Endothelial cell of umbilical vein (primary cell): ENCODE measurements around the gene GAD2. TPM values are rescaled to one million over a fixed set of nuclear protein-coding genes. Genes with fewer than 3 reads are reported as not detected.

Source experiments
- BruUV-seq: library from RNA; stranded (reverse); fragments of 400-500 nt; replicated peaks from 2 replicates; lab custom pipeline; 2021; lab: Mats Ljungman, UMichigan
- CTCF ChIA-PET: fragments of 300-600, 350-600 bp; sonication (Branson Sonifier 250); formaldehyde crosslinking; loops from one replicate; lab custom pipeline; 2021; ENCODE audit warnings: antibody characterized with exemption, inconsistent platforms; lab: Charles Lee
- POLR2A ChIA-PET: fragments of 300-600, 350-600 bp; sonication (Branson Sonifier 250); formaldehyde crosslinking; loops from one replicate; lab custom pipeline; 2021; ENCODE audit warnings: antibody characterized with exemption, inconsistent platforms; lab: Charles Lee
- DNase-seq: peaks from one replicate; pipeline ENCODE4 v3.0.0-alpha.2; 2011; ENCODE audit warnings: low read depth, low spot score
- FAIRE-seq: peaks from 2 replicates; lab custom pipeline; 2011; peaks lifted over from hg19 to GRCh38; lab: Jason Lieb, UNC
- H2AFZ ChIP-seq: 2 replicates; pipeline ENCODE4 v1.6.0; 2012; ENCODE audit warnings: low read depth, low read length, control low read depth, inconsistent platforms
- H3K27ac ChIP-seq: 2 replicates; pipeline ENCODE4 v1.5.1; 2011; ENCODE audit warnings: low read depth, mild to moderate bottlenecking, control low read depth, low read length, moderate library complexity; ENCODE audit not compliant: insufficient read depth
- H3K27me3 ChIP-seq, 2 experiments: 2 replicates each; pipeline versions ENCODE4 v1.6.0 to v1.6.1; 2011; ENCODE audit warnings: low read length in 2 of 2, mixed read lengths in 1 of 2; ENCODE audit not compliant: control insufficient read depth in 2 of 2, insufficient read depth in 2 of 2
- H3K36me3 ChIP-seq, 2 experiments: 2 replicates in 1 of 2; 3 replicates in 1 of 2; pipeline ENCODE4 v1.5.1; 2011; ENCODE audit warnings: low read length in 2 of 2, mild to moderate bottlenecking in 1 of 2, moderate library complexity in 1 of 2; ENCODE audit not compliant: control insufficient read depth in 2 of 2, insufficient read depth in 2 of 2; ENCODE audit errors: extremely low read depth in 1 of 2
- H3K4me1 ChIP-seq: 3 replicates; pipeline ENCODE4 v1.5.1; 2011; ENCODE audit warnings: mild to moderate bottlenecking, low read length; ENCODE audit not compliant: control insufficient read depth, insufficient read depth; ENCODE audit errors: extremely low read depth
- H3K4me2 ChIP-seq: 2 replicates; pipeline ENCODE4 v1.6.1; 2011; ENCODE audit warnings: low read length, control low read depth, mixed read lengths; ENCODE audit not compliant: insufficient read depth
- H3K4me3 ChIP-seq, 3 experiments: fragments of 200-600 bp in 1 of 3; sonication (generic), shearing (Covaris generic) in 1 of 3; replicated peaks in 1 of 3; 2 replicates each; pipeline ENCODE4 v1.5.1; 2011 to 2016; ENCODE audit warnings: control low read depth in 3 of 3, low read length in 3 of 3, mild to moderate bottlenecking in 2 of 3, inconsistent platforms in 1 of 3, low read depth in 1 of 3, moderate library complexity in 1 of 3; ENCODE audit not compliant: insufficient read depth in 1 of 3
- H3K79me2 ChIP-seq: 2 replicates; pipeline ENCODE4 v1.6.0; 2012; ENCODE audit warnings: low read length, inconsistent platforms; ENCODE audit not compliant: control insufficient read depth, insufficient read depth
- H3K9ac ChIP-seq: replicated peaks from 2 replicates; pipeline ENCODE3; 2011; ENCODE audit warnings: low read length, control low read depth; ENCODE audit not compliant: insufficient read depth; ENCODE audit errors: extremely low read depth
- H3K9me1 ChIP-seq: replicated peaks from 3 replicates; pipeline ENCODE4 v1.6.0; 2011; ENCODE audit warnings: mild to moderate bottlenecking, low read length; ENCODE audit not compliant: control insufficient read depth, insufficient read depth; ENCODE audit errors: extremely low read depth
- H3K9me3 ChIP-seq: replicated peaks from 2 replicates; pipeline ENCODE4 v1.5.1; 2012; ENCODE audit warnings: low read length, inconsistent platforms; ENCODE audit not compliant: control insufficient read depth, insufficient read depth
- H4K20me1 ChIP-seq: replicated peaks from 2 replicates; pipeline ENCODE3; 2011; ENCODE audit warnings: mild to moderate bottlenecking, low read length; ENCODE audit not compliant: control insufficient read depth, insufficient read depth; ENCODE audit errors: extremely low read depth
- EZH2 ChIP-seq: IDR thresholded peaks from 2 replicates; pipeline ENCODE4 v1.6.1; 2012; ENCODE audit warnings: borderline replicate concordance, low read depth, mild to moderate bottlenecking, moderate library complexity, low read length, inconsistent platforms; ENCODE audit not compliant: severe bottlenecking
- FOS ChIP-seq: IDR thresholded peaks from 2 replicates; pipeline ENCODE4 v1.6.1; 2011; ENCODE audit warnings: mild to moderate bottlenecking, low read length, moderate library complexity, borderline replicate concordance; ENCODE audit not compliant: insufficient read depth
- GATA2 ChIP-seq: IDR thresholded peaks from 2 replicates; pipeline ENCODE4 v1.7.0; 2011; ENCODE audit warnings: low read depth, mild to moderate bottlenecking, moderate library complexity, mixed read lengths, low read length; ENCODE audit not compliant: insufficient read length, insufficient read depth
- JUN ChIP-seq: IDR thresholded peaks from 2 replicates; pipeline ENCODE4 v1.6.1; 2011; ENCODE audit warnings: borderline replicate concordance, low read depth; ENCODE audit not compliant: insufficient read length, insufficient read depth
- MYC ChIP-seq: IDR thresholded peaks from one replicate; pipeline ENCODE4 v1.6.1; 2011; ENCODE audit warnings: mild to moderate bottlenecking, low read depth, low read length
- POLR2A ChIP-seq: IDR thresholded peaks from 2 replicates; pipeline ENCODE4 v1.6.1; 2012; ENCODE audit warnings: low read depth, mild to moderate bottlenecking, control low read depth, low read length
- POLR2AphosphoS5 ChIP-seq: IDR thresholded peaks from 2 replicates; pipeline ENCODE4 v1.6.1; 2012; ENCODE audit warnings: low read depth, mild to moderate bottlenecking, control low read depth, low read length, moderate library complexity; ENCODE audit not compliant: insufficient read depth
- dilution Hi-C: fragments of 300-500 bp; cut with MboI; formaldehyde crosslinking; loops from one replicate; pipeline ENCODE4 v1.15.0; 2019; ENCODE audit warnings: low sequenced_read_pairs; ENCODE audit not compliant: extremely low pct_ligation_motif_present
- intact Hi-C: fragments of 100-400 bp; cut with micrococcal nuclease; formaldehyde crosslinking; loops from one replicate; pipeline ENCODE4 v1.10.0; 2022
- polyA plus RNA-seq, 4 experiments: library from polyadenylated mRNA; depleted of rRNA in 3 of 4; stranded (reverse) in 3 of 4; unstranded in 1 of 4; fragments of >200 nt; gene quantifications; 2 replicates each; pipeline versions ENCODE4 v1.2.1 to v1.2.3, GENCODE V29; 2011 to 2012; ENCODE audit warnings: missing spikeins in 1 of 4
- total RNA-seq: library from RNA; stranded (reverse); gene quantifications from 2 replicates; pipeline ENCODE4 v1.2.3, GENCODE V29; 2021
- TF ChIP-seq, protein P1 (sequence below): IDR thresholded peaks from 2 replicates; pipeline ENCODE4 v1.6.1; 2011; ENCODE audit not compliant: insufficient read depth, insufficient read length
- TF ChIP-seq, protein P2 (sequence below), 2 donors: IDR thresholded peaks; 1 replicate in 1 of 2; 2 replicates in 1 of 2; pipeline ENCODE4 v1.5.1; 2011; ENCODE audit warnings: low read length in 2 of 2, mild to moderate bottlenecking in 2 of 2, moderate library complexity in 2 of 2, control low read depth in 1 of 2, inconsistent platforms in 1 of 2, low read depth in 1 of 2; ENCODE audit not compliant: insufficient read depth in 1 of 2; ENCODE audit errors: extremely low read depth in 1 of 2

Gene GAD2
- total and polyA plus RNA-seq, 2 donors (not counting 3 experiments of a cell fraction or from before 2014, with no cell fraction given) = not detected

DNA sequence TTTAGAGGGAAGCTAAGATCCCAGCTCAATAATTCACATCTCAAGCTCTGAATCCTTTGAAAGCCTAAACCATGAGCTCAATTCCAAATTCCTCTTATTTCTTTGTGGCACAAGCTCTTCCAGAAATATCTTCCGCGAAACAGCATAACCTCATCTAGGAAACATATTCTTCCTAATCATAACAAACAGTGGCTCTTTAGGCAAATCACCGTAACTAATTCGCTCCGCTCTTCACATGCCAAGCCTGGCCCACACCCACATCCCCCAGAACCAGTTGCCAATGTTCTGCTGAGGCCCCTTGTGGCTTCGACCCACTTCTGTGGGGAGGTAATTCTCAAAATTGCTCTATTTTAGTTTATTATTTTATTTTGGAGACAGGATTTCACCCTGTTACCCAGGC lies 19.2 kb downstream of the GAD2 start:
- Histone ChIP-seq H3K36me3 (no peaks in the 10 kb centered on the region), H3K27me3 (no peaks in the 10 kb centered on the region), H3K4me3 (no peak overlapping the region), H3K4me2 (no peak overlapping the region), H4K20me1 (no peaks in the 10 kb centered on the region), H2AFZ (no peak overlapping the region), H3K4me1 (no peaks in the 10 kb centered on the region), H3K79me2 (no peaks in the 10 kb centered on the region), H3K9ac (no peak overlapping the region), H3K9me3 (peaks cover 3% of the 10 kb centered on the region), H3K9me1 (no peaks in the 10 kb centered on the region), H3K27ac (no peak overlapping the region)
- CTCF ChIA-PET = no interaction called here
- no TSS peak for BruUV-seq
- TF ChIP-seq POLR2A = no peak
- TF ChIP-seq, protein P1, sequence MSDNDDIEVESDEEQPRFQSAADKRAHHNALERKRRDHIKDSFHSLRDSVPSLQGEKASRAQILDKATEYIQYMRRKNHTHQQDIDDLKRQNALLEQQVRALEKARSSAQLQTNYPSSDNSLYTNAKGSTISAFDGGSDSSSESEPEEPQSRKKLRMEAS = no peak
- TF ChIP-seq, protein P2, sequence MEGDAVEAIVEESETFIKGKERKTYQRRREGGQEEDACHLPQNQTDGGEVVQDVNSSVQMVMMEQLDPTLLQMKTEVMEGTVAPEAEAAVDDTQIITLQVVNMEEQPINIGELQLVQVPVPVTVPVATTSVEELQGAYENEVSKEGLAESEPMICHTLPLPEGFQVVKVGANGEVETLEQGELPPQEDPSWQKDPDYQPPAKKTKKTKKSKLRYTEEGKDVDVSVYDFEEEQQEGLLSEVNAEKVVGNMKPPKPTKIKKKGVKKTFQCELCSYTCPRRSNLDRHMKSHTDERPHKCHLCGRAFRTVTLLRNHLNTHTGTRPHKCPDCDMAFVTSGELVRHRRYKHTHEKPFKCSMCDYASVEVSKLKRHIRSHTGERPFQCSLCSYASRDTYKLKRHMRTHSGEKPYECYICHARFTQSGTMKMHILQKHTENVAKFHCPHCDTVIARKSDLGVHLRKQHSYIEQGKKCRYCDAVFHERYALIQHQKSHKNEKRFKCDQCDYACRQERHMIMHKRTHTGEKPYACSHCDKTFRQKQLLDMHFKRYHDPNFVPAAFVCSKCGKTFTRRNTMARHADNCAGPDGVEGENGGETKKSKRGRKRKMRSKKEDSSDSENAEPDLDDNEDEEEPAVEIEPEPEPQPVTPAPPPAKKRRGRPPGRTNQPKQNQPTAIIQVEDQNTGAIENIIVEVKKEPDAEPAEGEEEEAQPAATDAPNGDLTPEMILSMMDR (IDR thresholded peaks at IDR 0.05; ENCODE audit: extremely low read depth in 1 of 2, insufficient read depth in 1 of 2, low read depth in 1 of 2, low read length in 2 of 2) = no peak
- no peak for TF ChIP-seq GATA2
- TF ChIP-seq FOS = no peak
- no peak for TF ChIP-seq MYC
- TF ChIP-seq POLR2AphosphoS5 = no peak
- no peak for TF ChIP-seq EZH2
- TF ChIP-seq JUN = no peak
- POLR2A ChIA-PET = no interaction called here
- dilution Hi-C loops (no loop called here), intact Hi-C loops (no loop called here)
- no peak for FAIRE-seq
- no peak for DNase-seq
